Coronary artery (tissue), 2 donors: Measurements from ENCODE around the gene KCTD1.

Source experiments
- DNase-seq: peaks from one replicate; pipeline ENCODE4 v3.0.0-alpha.2; 2017; ENCODE audit warnings: low spot score
- H3K27ac ChIP-seq, 2 donors: fragments of 200-600 bp; sonication (generic); one replicate each; pipeline ENCODE4 v1.5.1; 2016 to 2019
- H3K4me3 ChIP-seq: fragments of 200-600 bp; sonication (generic); 2 replicates; pipeline ENCODE4 v1.5.1; 2016; ENCODE audit warnings: mild to moderate bottlenecking, moderate library complexity
- CTCF ChIP-seq: fragments of 200-600 bp; sonication (generic); IDR thresholded peaks from one replicate; pipeline ENCODE4 v1.5.1; 2019; ENCODE audit warnings: antibody characterized with exemption

The KCTD1 gene

GRCh38 chr18:26504831-26505230, 43.5 kb downstream of the KCTD1 start:
- no peak for DNase-seq
- no peak for TF ChIP-seq CTCF
- Histone ChIP-seq H3K4me3 (no peak overlapping the region), H3K27ac (no peak overlapping the region)

GRCh38 chr18:26503382-26503781, 45.0 kb downstream of the KCTD1 start:
- Histone ChIP-seq H3K4me3 (no peak overlapping the region), H3K27ac (no peak overlapping the region)
- TF ChIP-seq CTCF: no peak
- no peak for DNase-seq

- no peak overlapping the region for H3K27ac ChIP-seq
- no peak overlapping the region for H3K4me3 ChIP-seq
- no peak for DNase-seq
- no peak for TF ChIP-seq CTCF
Measured at GRCh38 chr18:26502823-26503222, 45.5 kb downstream of the KCTD1 start.

- no peak for DNase-seq
- TF ChIP-seq CTCF: no peak
- Histone ChIP-seq H3K4me3 (no peak overlapping the region), H3K27ac (no peak overlapping the region)
Measured at GRCh38 chr18:26497866-26498265, 50.5 kb downstream of the KCTD1 start.

GRCh38 chr18:26496528-26496927, 51.8 kb downstream of the KCTD1 start:
- H3K4me3 ChIP-seq: no peak overlapping the region

GRCh38 chr18:26495287-26495686, 53.1 kb downstream of the KCTD1 start:
- Histone ChIP-seq H3K27ac (no peak overlapping the region), H3K4me3 (no peak overlapping the region)
- no peak for DNase-seq
- TF ChIP-seq CTCF: no peak

More at GRCh38 chr18:26496528-26496927, 51.8 kb downstream of the KCTD1 start:
- H3K27ac ChIP-seq: no peak overlapping the region
- no peak for DNase-seq
- no peak for TF ChIP-seq CTCF

- DNase-seq: no peak
- H3K4me3 ChIP-seq: no peak overlapping the region
- H3K27ac ChIP-seq: no peak overlapping the region
- no peak for TF ChIP-seq CTCF
Measured at GRCh38 chr18:26493021-26493420, 55.3 kb downstream of the KCTD1 start.
